ENCODE measurements around the gene TRRAP.
A peak's percentile ranks its signal among the peaks of the same experiment; 100 is the strongest.
"Not testable (repeated sequence)": the region's sequence is repeated elsewhere in the genome, so short reads cannot be mapped to it uniquely, and the experiment has no call there.

The TRRAP gene

DNA sequence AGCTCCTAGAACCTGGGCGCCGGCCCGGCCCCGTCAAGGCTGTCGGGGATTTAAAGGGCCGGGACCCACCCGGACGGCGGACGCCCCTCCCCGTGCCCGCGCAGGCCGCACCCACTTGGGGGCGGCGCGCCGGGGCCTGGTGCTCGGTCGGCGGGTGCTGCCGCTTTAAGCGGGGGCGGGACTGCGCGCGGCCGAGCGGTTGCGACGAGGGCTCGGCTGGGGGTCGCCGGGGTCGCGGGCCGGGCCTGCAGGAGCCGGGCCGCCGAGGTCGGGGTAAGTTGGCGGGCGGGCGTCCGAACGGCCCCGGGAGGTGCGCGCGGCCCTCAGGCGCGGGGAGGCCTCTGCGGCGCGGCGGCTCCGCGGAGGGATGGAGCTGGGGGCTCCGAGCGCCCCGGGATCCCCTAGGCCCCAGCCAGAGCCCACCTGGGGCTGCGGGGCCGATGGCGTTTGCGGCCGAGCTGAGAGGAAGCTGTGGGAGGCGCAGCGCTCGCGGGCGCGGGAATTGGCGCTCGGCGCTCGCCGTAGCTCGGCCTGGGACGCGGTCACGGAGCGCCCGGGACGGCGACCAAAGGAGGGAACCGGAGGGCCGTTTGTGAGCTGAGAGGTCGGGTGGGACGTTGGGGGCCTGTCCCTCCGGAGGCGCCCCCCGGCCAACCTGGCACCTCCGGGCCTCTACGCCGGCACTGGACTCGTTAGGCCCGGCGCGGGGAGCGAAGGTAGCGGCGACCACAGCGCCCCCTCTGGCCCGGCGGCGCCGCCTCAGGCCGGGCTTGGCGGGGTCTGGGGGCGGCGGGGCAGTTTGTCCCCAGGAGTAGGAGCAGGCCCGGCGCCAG is at the start of gene TRRAP:
Gene TRRAP, plus strand, starts transcription at position 168 of the 833 bp plus-strand sequence. CDS start 2,619 bp downstream, outside the sequence.
- DNase-seq (ENCODE audit: low read depth in 3 of 3): peak; percentile 61 to 74 (median 64)

DNA sequence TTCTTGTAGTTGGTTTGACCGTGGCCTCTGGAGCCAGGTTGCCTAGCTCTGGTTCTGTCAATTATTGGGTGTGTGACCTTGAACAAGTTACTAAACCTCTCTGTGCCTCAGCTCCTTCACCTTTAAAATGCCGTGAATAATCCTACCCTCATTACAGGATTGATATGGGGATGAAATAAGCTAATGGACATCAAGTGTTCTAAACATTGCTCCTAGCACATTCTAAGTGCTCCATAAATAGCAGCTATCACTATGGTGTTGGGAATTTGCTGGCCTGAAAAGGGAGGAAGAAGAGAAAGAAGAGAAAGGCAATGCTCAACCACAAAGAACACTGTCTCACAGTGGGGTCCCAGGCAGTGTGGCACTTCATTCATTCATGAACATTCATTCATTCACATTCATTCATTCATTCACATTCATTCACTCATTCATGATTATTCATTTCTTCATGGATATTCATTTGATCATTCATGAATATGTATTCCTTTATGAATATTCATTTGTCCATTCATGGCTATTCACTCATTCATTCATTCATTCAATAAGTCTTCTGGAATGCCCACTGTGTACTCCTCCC is 47.3 kb upstream of the TRRAP start:
- no peak for DNase-seq (ENCODE audit: low read depth in 3 of 3)

DNA sequence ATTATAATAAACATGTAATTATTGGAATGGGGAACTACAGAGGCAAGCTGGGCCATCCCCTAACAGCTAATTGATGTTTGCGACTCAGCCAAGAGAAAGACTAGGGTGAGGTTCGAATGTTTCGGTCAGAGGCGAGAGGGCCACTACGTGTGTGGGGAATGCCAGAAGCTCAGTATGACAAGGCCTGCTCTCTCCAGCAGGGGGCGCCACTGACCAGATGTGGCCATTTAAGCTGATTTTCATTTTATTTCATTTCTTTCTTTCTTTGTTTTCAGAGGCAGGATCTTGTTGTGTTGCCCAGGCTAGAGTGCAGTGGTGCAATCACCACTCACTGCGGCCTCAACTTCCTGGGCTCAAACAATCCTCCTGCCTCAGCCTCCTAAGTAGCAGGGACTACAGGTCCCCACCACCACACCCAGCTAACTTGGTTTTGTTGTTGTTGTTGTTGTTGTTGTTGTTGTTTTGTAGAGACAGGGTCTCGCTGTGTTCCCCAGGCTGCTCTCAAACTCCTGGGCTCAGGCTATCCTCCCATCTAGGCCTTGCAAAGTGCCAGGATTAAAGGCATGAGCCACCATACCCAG is 46.6 kb upstream of the TRRAP start:
- DNase-seq (ENCODE audit: low read depth in 3 of 3): peak in 1 of 3 experiments; percentile 38

DNA sequence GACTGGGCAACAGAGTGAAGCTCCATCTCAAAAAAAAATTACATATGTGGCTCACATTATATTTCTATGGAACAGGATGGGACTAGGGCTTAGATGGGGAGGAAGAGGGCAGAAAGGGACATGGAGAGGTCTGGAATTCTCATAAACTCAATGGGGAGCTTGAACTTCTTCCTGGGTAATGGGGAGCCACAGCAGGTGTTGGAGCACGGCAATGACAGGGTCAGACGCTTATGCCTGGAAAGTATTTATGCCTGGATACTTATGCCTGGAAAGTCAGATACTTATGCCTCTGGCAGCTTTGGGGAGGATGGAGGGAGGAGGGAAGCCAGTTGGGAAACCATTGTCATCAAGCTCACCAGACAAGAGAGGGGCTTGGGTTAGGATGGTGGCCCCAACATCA is 45.3 kb upstream of the TRRAP start:
- no peak for DNase-seq (ENCODE audit: low read depth in 3 of 3)

DNA sequence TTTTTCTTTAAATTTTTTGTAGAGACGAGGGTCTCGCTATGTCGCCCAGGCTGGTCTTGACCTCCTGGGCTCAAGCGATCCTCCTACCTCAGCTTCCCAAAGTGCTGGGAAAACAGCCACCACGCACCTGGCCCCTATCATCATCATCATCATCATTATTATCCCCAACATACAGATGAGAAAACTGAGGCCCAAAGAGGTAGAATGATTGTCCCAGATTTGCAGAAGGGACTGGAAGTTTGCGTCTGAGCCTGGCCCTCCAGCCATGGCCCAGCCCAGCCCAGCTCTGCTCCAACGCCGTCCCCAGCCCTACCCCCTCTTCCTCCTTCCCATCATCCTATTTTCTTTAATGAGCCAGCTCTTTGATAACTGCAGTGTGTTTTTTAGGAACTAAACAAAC is 43.4 kb upstream of the TRRAP start:
- DNase-seq (ENCODE audit: low read depth in 3 of 3): no peak

DNA sequence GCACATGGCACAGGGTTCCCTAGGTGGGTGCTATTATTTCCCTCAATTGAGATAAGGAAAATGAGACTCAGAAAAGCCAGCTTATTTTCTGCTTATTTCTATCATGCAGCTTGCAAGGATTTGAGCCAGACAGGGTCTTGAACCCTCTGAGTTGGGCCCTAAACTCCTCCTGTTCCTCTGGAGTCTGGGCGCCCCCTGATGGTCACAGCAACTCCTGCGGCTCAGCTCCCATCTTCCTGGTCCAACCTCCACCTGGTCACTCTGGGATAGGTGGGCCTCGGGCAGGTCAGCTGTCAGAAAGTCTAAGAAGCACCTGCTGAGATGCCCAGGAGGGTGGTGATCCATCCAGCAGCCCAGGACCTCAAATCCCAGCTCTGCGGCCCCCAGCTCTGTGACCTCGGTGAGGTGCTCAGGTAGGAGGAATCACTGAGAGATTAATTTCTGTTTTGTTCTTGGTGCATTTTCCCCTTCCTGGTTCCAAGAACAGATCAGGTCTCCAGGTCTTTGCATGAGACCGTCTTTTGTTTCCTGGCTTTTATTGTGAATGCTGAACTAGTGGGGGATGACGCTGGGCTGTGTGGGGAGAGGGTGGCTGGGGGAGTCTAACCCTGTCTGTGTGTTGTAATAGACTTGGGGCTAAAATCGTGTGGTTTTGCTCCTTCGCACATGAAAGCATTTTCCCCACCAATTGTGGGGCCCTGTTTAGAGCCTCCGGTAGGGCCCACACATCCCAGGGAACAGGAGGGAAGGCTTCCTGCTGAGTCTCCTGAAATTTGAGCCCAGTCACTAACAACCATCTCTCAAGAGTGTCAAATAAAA is 41.3 kb upstream of the TRRAP start:
- peak in 1 of 3 experiments; percentile 28 for DNase-seq (ENCODE audit: low read depth in 3 of 3)

DNA sequence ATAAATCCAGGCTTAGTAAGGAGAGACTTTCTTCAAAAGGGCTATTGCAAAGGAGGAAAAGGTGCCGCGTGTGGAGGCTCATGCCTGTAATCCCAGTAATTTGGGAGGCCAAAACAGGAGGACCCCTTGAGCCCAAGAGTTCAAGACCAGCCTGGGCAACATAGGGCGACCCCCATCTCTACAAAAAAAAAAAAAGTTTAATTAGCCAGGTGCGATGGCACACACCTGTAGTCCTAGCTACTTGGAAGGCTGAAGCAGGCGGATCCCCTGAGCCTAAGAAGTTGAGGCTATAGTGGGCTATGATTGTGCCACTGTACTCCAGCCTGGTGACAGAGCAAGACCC is 40.7 kb upstream of the TRRAP start:
- no peak for DNase-seq (ENCODE audit: low read depth in 3 of 3)

DNA sequence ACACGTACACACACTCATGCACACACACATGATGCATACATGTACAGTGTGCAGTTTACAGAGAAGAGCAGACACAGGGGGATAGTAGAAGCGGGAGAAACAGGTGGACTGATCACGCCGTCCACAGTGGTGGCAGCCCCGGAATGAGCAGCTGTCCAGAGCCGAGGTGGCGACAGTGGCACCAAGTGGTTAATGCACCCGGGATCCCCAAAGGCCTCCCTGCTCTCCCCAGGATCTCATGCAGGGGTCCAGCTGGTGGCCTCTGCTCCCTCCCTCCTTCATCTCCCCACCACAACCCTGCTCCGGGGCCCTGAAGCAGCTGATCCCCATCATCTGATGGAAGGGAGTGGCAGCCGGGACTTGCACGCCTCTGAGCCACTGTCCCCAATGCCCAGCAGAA is 38.2 kb upstream of the TRRAP start:
- DNase-seq (ENCODE audit: low read depth in 3 of 3): no peak

DNA sequence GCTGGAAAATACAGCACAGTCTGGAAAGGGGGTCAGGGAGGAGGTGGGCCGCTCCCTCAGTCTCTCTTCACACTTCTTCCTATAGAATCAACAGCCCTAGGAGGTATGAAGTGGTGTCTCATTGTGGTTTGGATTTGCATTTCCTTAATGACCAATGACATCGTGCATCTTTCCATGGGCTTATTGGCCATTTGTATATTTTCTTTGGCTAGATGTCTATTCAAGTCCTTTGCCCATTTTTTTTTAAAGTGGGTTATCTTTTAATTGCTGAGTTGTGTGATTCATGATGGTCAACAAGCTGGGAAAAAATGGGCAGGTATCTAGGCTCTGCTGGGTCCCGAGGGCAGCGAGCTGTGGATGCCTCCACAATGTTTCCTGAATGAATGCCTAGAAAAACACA is 37.6 kb upstream of the TRRAP start:
- no peak for DNase-seq (ENCODE audit: low read depth in 3 of 3)

DNA sequence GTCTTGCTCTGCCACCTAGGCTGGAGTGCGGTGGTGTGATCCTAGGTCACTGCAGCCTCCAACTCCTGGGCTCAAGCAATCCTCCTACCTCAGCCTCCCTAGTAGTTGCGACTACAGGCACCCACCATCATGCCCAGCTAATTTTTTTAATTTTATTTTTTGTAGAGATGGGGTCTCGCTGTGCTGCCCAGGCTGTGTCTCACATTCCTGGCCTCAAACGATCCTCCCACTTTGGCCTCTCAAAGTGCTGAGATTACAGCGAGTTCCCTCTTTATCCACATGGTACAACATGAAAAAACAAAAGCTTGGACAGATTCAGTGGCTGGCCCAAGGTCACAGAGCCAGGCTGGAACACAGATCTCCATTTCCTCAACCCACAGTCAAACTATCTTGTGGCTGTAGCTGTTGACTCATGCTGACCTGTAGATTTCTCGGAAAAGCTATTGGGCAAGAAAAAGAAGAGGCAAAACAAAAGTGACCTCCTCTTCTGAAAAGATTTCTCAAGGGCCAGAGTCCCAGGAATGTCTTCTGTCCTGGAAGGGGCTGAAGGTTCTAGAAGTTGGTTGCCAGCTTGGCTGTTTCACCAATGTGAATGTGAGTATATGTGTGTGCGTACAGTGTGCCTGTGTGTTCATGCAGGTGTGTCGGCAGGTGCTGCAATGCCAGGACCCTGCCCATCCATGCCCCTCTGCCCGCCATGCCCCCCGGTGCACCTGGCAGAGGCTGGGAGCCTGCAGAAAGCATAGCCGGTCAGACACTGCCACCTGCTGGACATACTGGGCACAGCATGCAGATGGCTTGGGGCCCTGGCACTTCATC is 36.9 kb upstream of the TRRAP start:
- DNase-seq (ENCODE audit: low read depth in 3 of 3): peak; percentile 47 to 66 (median 53)

DNA sequence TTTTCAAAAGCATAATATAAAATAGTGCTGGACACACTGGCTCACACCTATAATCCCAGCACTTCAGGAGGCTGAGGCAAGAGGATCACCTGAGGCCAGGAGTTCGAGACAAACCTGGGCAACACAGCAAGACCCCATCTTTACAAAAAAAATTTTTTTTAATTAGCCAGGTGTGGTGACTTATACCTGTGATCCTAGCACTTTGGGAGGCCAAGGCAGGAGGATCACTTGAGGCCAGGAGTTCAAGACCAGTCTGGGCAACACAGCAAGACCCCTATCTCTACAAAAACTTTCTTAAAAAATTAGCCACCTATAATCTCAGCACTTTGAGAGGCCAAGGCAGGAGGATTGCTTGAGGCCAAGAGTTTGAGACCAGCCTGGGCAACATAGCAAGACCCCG is 35.8 kb upstream of the TRRAP start:
- DNase-seq (ENCODE audit: low read depth in 3 of 3): not testable (repeated sequence)

DNA sequence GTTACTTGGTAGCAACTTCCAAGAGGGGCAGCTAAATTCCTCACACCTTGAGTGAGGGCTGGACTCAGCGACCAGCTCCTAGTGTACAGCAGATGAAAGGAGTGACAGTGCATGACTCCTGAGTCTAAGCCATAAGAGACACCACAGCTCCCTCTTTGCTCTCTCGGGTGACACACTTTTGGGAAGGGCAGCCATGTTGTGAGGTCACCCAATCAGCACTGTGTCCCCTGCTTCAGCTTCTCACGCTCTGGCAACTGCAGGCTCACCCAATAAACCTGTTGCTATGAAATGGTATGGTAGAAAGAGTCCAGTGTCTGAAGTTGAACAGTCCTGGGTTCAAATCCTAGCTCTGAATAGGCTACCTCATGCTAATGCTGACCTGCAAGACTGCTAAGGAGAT is 29.4 kb upstream of the TRRAP start:
- DNase-seq (ENCODE audit: low read depth in 3 of 3): no peak

DNA sequence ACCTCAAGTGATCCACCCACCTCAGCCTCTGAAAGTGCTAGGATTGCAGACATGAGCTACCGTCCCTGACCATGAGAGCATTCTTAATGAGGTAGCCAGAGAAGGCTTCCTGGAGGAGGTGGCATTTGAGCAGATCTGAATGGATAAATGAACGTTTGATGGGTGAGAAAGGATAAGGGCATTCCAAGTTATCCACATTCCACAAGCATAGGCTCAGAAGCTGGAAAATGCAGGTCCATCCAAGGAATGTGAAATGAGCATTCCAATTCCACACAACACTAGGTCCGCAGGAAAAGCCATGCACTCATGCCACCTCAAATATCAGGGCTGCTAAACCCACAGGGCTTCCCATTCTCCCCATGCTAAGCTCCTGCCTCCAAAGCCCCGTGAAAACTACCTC is 25.5 kb upstream of the TRRAP start:
- DNase-seq (ENCODE audit: low read depth in 3 of 3): no peak

DNA sequence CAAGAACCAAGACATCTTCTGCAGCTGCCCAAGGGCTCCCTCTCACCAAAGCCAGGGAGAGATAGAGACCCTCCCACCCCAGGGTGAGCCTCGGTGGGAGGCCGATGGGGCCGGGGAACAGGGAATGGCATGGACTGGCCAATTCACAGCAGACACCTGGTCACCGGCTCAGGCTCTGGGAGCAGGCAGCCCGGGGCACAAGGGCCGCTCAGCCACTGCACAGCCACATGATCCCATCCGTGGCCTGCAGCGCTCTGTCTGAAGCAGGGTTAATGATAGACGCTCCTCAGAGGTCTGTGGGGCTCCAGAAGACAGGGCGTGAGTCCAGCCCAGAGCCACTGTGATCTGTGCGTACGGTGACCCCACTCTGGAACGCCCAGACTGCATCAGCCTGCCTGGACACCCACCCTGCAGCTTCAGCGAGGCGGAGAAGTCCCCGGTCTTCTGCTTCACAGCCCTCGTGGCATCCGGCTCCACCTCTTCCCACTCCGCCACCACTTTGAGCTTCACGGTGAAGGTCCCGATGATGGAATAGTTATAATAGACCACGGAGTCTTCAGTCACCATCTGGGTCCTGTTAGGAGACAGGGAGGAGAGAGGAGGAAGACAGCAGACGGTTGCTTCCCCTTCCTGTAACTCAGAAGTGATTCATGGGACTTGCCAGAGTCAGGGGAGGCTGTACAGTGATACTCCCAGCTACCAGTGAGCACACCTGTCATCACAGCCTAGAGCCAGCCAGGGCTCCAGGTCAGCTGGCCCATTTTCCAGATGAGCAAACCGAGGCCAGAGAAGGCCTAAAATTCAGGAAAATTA is 22.5 kb upstream of the TRRAP start:
- no peak for DNase-seq (ENCODE audit: low read depth in 3 of 3)

DNA sequence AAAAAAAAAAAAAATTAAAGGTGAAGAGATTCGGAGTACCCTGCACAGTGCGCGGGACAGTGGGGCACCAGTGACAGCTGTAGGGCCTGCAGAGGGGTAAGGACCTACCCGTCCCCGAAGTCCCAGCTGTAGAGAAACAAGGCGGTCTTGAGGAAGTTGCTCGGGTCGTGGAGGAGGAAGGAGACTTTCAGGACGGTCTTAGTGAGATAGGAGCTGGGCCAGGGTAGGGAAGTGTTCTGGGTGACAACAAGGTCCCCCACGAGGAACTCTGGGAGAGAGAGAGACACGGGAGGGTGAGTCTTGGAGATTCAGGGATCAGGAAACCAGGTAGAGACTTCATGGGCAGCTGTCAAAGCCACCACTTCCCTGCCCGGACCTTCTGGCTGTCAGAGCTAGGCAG is 18.3 kb upstream of the TRRAP start:
- no peak for DNase-seq (ENCODE audit: low read depth in 3 of 3)

DNA sequence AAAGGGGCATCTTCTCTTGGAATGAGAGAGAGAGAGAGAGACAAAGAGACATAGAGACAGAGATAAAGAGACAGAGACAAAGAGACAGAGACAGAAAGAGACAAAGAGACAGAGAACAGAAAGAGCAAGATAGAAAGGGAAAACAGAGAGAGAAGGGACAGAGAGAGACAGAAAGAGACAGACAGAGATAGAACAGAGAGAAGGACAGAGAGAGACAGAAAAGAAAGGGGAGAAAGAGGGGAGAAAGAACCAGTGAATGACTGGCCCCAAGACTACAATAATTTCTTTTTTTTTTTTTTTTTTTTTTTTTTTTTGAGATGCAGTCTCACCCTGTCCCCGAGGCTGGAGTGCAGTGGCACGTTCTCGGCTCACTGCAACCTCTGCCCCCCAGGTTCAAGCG is 16.1 kb upstream of the TRRAP start:
- DNase-seq (ENCODE audit: low read depth in 3 of 3): no peak

DNA sequence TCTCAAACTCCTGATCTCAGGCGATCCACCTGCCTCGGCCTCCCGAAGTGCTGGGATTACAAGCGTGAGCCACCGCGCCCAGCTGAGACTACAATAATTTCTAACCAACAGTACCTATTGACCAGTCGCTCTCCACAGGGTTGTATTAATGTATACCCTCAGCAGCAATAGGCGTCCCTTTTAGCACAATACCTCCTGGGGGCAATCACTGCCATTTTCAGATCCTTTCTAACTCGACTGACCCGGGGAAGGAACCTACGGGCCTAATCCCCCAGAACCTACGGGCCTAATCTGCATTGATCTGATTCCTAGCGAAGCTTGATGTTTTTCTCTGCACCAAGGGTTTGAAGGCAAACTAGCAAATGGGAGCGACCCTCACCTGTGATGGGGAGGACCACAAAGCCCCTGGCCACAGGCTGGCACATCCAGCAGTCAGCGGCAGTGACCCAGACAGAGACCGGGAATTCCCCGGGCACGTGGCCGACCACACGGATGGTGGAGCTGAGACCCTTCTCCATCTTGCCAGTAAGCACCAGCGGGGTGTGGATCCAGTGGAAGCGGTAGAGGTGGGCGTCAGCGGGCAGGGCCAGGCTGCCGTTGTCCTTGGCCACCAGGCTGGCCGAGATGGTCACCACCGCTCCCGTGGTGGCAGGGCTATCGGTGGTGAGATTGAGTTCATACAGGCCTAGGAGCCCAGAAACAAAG is 15.5 kb upstream of the TRRAP start:
- DNase-seq (ENCODE audit: low read depth in 3 of 3): no peak

DNA sequence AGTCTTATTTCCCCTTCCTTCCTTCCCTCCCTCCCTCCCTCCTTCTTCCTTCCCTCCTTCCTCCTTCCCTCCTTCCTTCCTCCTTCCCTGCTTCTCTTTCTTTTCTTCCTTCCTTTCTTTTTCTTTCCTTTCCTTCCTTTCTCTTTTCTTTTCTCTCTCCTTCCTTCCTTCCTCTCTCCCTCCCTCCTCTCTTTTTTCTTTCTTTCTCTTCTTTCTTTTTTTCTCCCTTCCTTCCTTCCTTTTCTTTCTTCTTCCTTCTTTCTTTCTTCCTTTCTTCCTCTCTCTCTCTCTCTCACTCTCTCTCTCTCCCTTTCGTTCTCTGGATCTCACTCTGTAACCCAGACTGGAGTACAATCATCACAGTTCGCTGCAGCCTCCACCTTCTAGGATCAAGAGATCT is 14.7 kb upstream of the TRRAP start:
- DNase-seq (ENCODE audit: low read depth in 3 of 3): no peak

DNA sequence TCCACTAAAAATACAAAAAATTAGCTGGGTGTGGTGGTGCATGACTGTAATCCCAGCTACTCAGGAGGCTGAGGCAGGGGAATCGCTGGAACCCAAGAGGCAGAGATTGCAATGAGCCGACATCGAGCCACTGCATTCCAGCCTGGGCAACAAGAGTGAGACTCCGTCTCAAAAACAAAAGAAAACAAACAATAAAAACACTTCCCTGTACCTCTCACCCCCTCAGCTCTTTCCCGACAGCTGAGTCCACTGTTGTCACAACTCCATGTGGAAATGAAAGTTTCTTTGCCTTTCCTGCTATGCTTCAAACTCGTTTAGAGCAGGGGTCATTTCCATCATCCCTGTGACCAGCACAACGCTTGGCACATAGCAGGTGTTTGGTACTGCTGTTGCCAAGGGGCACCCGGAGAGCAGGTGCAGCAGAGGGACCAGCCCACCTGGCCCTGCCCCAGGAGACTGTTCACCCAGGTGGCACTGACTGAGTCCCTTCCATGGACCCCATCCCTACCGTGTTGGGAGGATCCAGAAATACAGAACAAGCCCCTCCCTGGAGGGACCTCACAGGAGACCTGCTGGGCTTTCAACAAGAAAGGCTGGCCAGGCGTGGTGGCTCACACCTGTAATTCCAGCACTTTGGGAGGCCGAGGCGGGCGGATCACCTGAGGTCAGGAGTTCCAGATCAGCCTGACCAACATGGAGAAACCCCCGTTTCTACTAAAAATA is 13.4 kb upstream of the TRRAP start:
- DNase-seq (ENCODE audit: low read depth in 3 of 3): no peak
